ENCODE results near the gene TMEM175. TPM values are rescaled to one million over a fixed set of nuclear protein-coding genes. Genes with fewer than 3 reads are reported as not detected.

The TMEM175 gene
- total and polyA plus RNA-seq, 9 of the 15 experiments (the other 6 are each of a cell fraction or from before 2014, with no cell fraction given): 0.13 to 30.9 (median 9.4) TPM

GRCh38 chr4:986879-987623, 54.8 kb downstream of the TMEM175 start, which contains the start of gene IDUA (continued):
- TF ChIP-seq, protein P1, sequence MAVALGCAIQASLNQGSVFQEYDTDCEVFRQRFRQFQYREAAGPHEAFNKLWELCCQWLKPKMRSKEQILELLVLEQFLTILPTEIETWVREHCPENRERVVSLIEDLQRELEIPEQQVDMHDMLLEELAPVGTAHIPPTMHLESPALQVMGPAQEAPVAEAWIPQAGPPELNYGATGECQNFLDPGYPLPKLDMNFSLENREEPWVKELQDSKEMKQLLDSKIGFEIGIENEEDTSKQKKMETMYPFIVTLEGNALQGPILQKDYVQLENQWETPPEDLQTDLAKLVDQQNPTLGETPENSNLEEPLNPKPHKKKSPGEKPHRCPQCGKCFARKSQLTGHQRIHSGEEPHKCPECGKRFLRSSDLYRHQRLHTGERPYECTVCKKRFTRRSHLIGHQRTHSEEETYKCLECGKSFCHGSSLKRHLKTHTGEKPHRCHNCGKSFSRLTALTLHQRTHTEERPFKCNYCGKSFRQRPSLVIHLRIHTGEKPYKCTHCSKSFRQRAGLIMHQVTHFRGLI (CRISPR knock-in tag; IDR thresholded peaks at IDR 0.05): no peak
- TF ChIP-seq, protein P2, sequence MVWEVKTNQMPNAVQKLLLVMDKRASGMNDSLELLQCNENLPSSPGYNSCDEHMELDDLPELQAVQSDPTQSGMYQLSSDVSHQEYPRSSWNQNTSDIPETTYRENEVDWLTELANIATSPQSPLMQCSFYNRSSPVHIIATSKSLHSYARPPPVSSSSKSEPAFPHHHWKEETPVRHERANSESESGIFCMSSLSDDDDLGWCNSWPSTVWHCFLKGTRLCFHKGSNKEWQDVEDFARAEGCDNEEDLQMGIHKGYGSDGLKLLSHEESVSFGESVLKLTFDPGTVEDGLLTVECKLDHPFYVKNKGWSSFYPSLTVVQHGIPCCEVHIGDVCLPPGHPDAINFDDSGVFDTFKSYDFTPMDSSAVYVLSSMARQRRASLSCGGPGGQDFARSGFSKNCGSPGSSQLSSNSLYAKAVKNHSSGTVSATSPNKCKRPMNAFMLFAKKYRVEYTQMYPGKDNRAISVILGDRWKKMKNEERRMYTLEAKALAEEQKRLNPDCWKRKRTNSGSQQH (CRISPR knock-in tag; IDR thresholded peaks at IDR 0.05): no peak
- TF ChIP-seq ELF1 (tag; IDR thresholded peaks at IDR 0.05): peak; percentile 54; the same call in 1 of the 2 replicates
- no peak for TF ChIP-seq BRD4 (IDR thresholded peaks at IDR 0.05)
- 0 out of 2 replicates have a peak, but pooled peaks have one; percentile 79 for TF ChIP-seq ILF3 (IDR thresholded peaks at IDR 0.05; ENCODE audit: borderline replicate concordance)
- TF ChIP-seq MYBL2 (IDR thresholded peaks at IDR 0.05; ENCODE audit: low read depth): no peak
- TF ChIP-seq MYBL2 (CRISPR knock-in tag; IDR thresholded peaks at IDR 0.05; ENCODE audit: borderline replicate concordance): no peak
- TF ChIP-seq KDM1A (IDR thresholded peaks at IDR 0.05): no peak
- no peak for TF ChIP-seq GATAD2A (IDR thresholded peaks at IDR 0.05)
- TF ChIP-seq TRIM28 (IDR thresholded peaks at IDR 0.05): no peak
- TF ChIP-seq THRAP3 (IDR thresholded peaks at IDR 0.05; ENCODE audit: borderline replicate concordance): no peak
- TF ChIP-seq HMGXB4 (CRISPR knock-in tag; IDR thresholded peaks at IDR 0.05): 0 out of 2 replicates have a peak, but pooled peaks have one; percentile 34
- TF ChIP-seq NEUROD1 (IDR thresholded peaks at IDR 0.05; ENCODE audit: borderline replicate concordance, low read depth, low read length, partially characterized antibody): no peak
- TF ChIP-seq SREBF2 (CRISPR knock-in tag; IDR thresholded peaks at IDR 0.05): no peak
- no peak for TF ChIP-seq LARP7 (IDR thresholded peaks at IDR 0.05)
- no peak for TF ChIP-seq CREBBP (IDR thresholded peaks at IDR 0.05; ENCODE audit: low read depth, low read length)
- no peak for TF ChIP-seq DNMT1 (IDR thresholded peaks at IDR 0.05)
- TF ChIP-seq, protein P3, sequence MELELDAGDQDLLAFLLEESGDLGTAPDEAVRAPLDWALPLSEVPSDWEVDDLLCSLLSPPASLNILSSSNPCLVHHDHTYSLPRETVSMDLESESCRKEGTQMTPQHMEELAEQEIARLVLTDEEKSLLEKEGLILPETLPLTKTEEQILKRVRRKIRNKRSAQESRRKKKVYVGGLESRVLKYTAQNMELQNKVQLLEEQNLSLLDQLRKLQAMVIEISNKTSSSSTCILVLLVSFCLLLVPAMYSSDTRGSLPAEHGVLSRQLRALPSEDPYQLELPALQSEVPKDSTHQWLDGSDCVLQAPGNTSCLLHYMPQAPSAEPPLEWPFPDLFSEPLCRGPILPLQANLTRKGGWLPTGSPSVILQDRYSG (tag; conservative IDR thresholded peaks at IDR 0.05; ENCODE audit: low read depth): no peak
- TF ChIP-seq PPARD (CRISPR knock-in tag; IDR thresholded peaks at IDR 0.05): no peak
- TF ChIP-seq ZNF639 (CRISPR knock-in tag; conservative IDR thresholded peaks at IDR 0.05 in 1 of 2, IDR thresholded peaks at IDR 0.05 in 1 of 2): no peak

All from K562 (cell line).